D721Med (cell line): ENCODE measurements around the gene TLNRD1.
"Not testable (repeated sequence)": the region's sequence is repeated elsewhere in the genome, so short reads cannot be mapped to it uniquely, and the experiment has no call there.

Experiments used
- DNase-seq: peaks from one replicate; pipeline ENCODE4 v3.0.0; 2011; ENCODE audit warnings: low spot score; ENCODE audit not compliant: insufficient read length
- FAIRE-seq: peaks from 2 replicates; lab custom pipeline; 2011; peaks lifted over from hg19 to GRCh38; lab: Jason Lieb, UNC
- CTCF ChIP-seq: IDR thresholded peaks from 2 replicates; pipeline ENCODE4 v1.5.1; 2012; ENCODE audit warnings: mild to moderate bottlenecking, control low read depth; ENCODE audit not compliant: insufficient read depth; ENCODE audit errors: missing control alignments

The TLNRD1 gene

DNA sequence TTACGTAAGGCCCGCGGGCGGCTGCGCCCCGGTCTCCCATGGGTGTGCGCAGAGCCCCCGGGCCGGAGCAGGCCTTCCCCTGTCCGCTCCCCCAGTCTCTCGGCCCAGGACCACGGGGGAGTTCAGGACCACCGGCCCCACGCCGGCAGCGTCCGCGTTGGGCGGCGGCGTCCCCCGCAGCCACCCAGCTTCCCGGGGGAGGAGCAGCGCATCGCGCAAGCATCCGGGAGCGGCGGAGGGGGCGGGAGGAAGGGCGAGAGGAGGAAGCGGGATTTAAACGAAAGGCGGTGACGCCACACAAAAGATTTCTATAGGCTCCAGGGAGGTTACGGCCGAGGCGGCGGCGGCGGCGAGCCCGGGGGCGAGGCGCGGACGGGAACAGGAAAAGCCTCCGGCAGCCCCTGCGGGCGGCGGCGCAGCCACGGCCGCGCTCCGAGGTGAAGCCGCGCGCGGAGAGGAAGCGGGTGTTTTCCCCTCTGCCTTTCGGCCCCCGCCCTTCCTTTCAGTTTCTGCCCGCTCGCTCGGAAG, at the start of gene TLNRD1:
TLNRD1 (plus strand) TSS at position 300 of the 528 bp plus-strand sequence. CDS start 1,349 bp downstream, outside the sequence.
- TF ChIP-seq CTCF = no peak
- DNase-seq (peak; percentile 84), FAIRE-seq (no peak)

- TF ChIP-seq CTCF = no peak
- DNase-seq (no peak), FAIRE-seq (no peak)
Observed at GRCh38 chr15:80951941-80952340, 48.8 kb upstream of the TLNRD1 start.

GRCh38 chr15:80953001-80953952, 47.4 kb upstream of the TLNRD1 start:
- FAIRE-seq = no peak
- no peak for TF ChIP-seq CTCF
- no peak for DNase-seq

DNA sequence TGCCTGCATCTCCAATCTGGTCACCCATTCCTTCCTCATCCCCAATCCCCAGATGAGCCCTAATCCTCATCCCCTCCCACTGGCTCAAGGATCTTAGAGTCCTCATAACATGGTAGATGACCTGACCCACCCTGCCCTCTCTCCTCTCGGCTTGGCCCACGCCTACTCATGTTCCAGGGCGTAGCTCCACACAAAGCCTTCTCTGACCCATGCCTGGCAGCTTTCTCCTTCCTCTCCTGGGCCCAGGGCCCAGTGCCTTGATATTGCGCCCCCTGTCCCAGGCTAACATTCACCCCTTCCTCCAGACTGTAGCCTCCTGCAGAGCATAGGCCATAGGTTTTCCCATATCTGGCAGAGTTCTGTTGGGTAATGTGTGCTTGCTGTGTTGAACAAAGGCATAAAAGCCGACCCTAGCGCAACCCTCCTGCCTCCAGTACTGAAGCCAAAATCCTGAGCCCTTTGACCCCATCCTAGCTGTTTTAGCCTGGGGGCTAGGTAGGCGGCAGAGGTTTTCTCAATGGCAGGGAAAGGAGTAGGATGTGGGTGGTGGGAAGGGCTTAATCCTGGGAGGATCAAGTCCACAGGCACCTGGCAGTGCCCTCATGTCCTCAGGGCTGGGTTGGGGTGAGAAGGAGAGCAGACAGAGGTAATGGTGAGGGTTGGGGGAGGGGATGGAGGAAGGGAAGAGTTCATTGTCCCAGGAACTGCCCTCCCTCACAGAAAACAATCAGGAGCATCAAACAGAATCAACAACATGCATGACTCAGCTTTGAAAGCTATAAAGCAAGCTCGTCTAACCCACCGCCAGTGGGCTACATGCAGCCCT, 46.6 kb upstream of the TLNRD1 start:
- no peak for FAIRE-seq
- no peak for TF ChIP-seq CTCF
- no peak for DNase-seq

GRCh38 chr15:80955571-80956452, 44.9 kb upstream of the TLNRD1 start:
- DNase-seq = not testable (repeated sequence)

DNA sequence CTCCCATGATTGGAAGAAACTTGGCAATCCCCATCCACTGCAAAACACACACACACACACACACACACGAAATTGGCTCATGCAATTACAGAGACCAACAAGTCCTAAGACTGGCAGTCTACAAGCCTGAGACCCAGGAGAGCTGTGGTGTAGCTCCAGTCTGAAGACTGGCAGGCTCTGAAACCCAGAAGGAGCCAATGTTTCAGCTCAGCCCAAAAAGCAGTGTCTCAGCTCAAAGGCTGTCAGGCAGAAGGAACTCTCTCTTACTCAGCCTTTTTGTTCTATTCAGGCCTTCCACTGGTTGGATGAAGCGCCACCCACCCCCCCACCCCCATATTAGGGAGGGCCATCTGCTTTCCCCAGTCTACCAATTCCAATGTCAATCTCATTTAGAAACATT, 43.2 kb upstream of the TLNRD1 start:
- no peak for TF ChIP-seq CTCF
- DNase-seq = no peak
- no peak for FAIRE-seq

More at GRCh38 chr15:80955571-80956452, 44.9 kb upstream of the TLNRD1 start:
- not testable (repeated sequence) for FAIRE-seq

GRCh38 chr15:80957976-80958375, 42.7 kb upstream of the TLNRD1 start:
- TF ChIP-seq CTCF = no peak
- no peak for FAIRE-seq
- no peak for DNase-seq
